GM23248 (cell line): ENCODE measurements around the gene NDUFA11.

Experiments
- EZH2 ChIP-seq: fragments of 200-600 bp; sonication (generic); IDR thresholded peaks from 2 replicates; pipeline ENCODE4 v1.6.1; 2018; ENCODE audit warnings: antibody characterized with exemption, mild to moderate bottlenecking; ENCODE audit not compliant: insufficient read depth, poor library complexity, severe bottlenecking
- EZH2phosphoT487 ChIP-seq: fragments of 200-600 bp; sonication (generic); IDR thresholded peaks from 2 replicates; pipeline ENCODE4 v1.6.1; 2018; ENCODE audit warnings: antibody characterized with exemption, moderate library complexity, mild to moderate bottlenecking, low read depth; ENCODE audit not compliant: insufficient read depth

DNA sequence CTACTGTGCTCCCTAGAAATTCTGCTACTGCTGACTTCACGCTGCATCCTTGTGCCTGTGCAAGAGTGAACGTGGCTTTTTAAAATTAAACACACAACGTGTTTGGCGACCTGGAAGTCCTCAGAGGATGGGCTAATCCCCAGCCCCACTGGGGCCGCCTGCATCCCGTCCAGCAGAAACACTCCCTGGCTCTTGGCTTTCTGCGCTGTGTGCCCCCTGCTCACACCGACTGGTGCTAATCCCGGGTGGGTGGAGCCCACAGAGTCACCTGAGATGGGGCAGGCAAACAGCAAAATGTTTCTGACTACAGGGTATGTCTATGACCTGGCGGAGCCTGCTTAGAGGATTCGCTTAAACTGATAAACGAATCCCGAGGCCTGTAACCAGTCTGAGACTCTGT lies 25.6 kb upstream of the NDUFA11 start:
- no peak for TF ChIP-seq EZH2
- no peak for TF ChIP-seq EZH2phosphoT487
